Breast epithelium (tissue), 3 donors: ENCODE data around the gene GNG5.

Experiments
- CTCF ChIP-seq, 3 donors: fragments of 450-650 bp; IDR thresholded peaks; one replicate each; pipeline ENCODE4 v1.5.1; 2016 to 2017; ENCODE audit warnings: antibody characterized with exemption in 3 of 3, mild to moderate bottlenecking in 3 of 3, moderate library complexity in 3 of 3
- POLR2AphosphoS5 ChIP-seq, 3 donors: sonication (generic); formaldehyde crosslinking; IDR thresholded peaks; one replicate each; pipeline ENCODE4 v1.6.1; 2017; ENCODE audit warnings: antibody characterized with exemption in 3 of 3

- TF ChIP-seq CTCF (IDR thresholded peaks at IDR 0.05), result no peak
- no peak for TF ChIP-seq POLR2AphosphoS5 (IDR thresholded peaks at IDR 0.05)
Observed at GRCh38 chr1:84450910-84451309, 55.5 kb downstream of the GNG5 start.
